D721Med (cell line): ENCODE results near the gene DOK7.

Experiments used
- DNase-seq: peaks from one replicate; pipeline ENCODE4 v3.0.0; 2011; ENCODE audit warnings: low spot score; ENCODE audit not compliant: insufficient read length
- FAIRE-seq: peaks from 2 replicates; lab custom pipeline; 2011; peaks lifted over from hg19 to GRCh38; lab: Jason Lieb, UNC
- CTCF ChIP-seq: IDR thresholded peaks from 2 replicates; pipeline ENCODE4 v1.5.1; 2012; ENCODE audit warnings: mild to moderate bottlenecking, control low read depth; ENCODE audit not compliant: insufficient read depth; ENCODE audit errors: missing control alignments

Gene DOK7

GRCh38 chr4:3527101-3527913 lies 64.2 kb downstream of the DOK7 start:
- FAIRE-seq, result no peak
- DNase-seq, result no peak
- no peak for TF ChIP-seq CTCF

- DNase-seq (no peak), FAIRE-seq (no peak)
- no peak for TF ChIP-seq CTCF
These were observed 65.1 kb downstream of the DOK7 start for GRCh38 chr4:3527914-3528876.

- FAIRE-seq, result no peak
- no peak for DNase-seq
- TF ChIP-seq CTCF, result no peak
These were observed 66.3 kb downstream of the DOK7 start for GRCh38 chr4:3529363-3529762.

GRCh38 chr4:3530051-3530450 lies 66.9 kb downstream of the DOK7 start:
- FAIRE-seq (no peak), DNase-seq (no peak)
- no peak for TF ChIP-seq CTCF

GRCh38 chr4:3530663-3531254 lies 67.7 kb downstream of the DOK7 start:
- FAIRE-seq (no peak), DNase-seq (no peak)
- TF ChIP-seq CTCF, result no peak

GRCh38 chr4:3531318-3531878 lies 68.3 kb downstream of the DOK7 start:
- TF ChIP-seq CTCF, result no peak
- FAIRE-seq, result no peak
- no peak for DNase-seq
